SU-DHL-6 (cell line): ENCODE measurements around the gene ZBTB21.

ENCODE experiments used
- H2AFZ ChIP-seq: fragments of 200-600 bp; sonication (generic); 2 replicates; pipeline ENCODE4 v1.6.1; 2014; ENCODE audit warnings: low read depth, mild to moderate bottlenecking, moderate library complexity, mixed read lengths, antibody characterized with exemption, low read length; ENCODE audit not compliant: severe bottlenecking
- H3F3A ChIP-seq: fragments of 200-600 bp; shearing (Covaris generic); 2 replicates; pipeline ENCODE4 v1.6.0; 2016; ENCODE audit warnings: antibody characterized with exemption, mild to moderate bottlenecking; ENCODE audit not compliant: insufficient read depth
- H3K27ac ChIP-seq: fragments of 200-600 bp; sonication (generic); 2 replicates; pipeline ENCODE4 v1.5.1; 2016; ENCODE audit warnings: low read depth, mild to moderate bottlenecking, low read length, moderate library complexity, mixed read lengths
- H3K27me3 ChIP-seq: fragments of 200-600 bp; sonication (generic), shearing (Covaris generic); 2 replicates; pipeline ENCODE4 v1.6.0; 2014; ENCODE audit warnings: mild to moderate bottlenecking, low read length
- H3K36me3 ChIP-seq: fragments of 200-600 bp; sonication (generic); 2 replicates; pipeline ENCODE4 v1.6.1; 2014; ENCODE audit warnings: mild to moderate bottlenecking, low read length, mixed read lengths
- H3K4me2 ChIP-seq: fragments of 300-600, 200-600 bp; shearing (Covaris generic), sonication (generic); 2 replicates; pipeline ENCODE4 v1.6.0; 2014; ENCODE audit warnings: low read length, low read depth, mild to moderate bottlenecking; ENCODE audit not compliant: poor library complexity, severe bottlenecking
- H3K4me3 ChIP-seq: fragments of 200-600 bp; sonication (generic); 2 replicates; pipeline ENCODE4 v1.5.1; 2014; ENCODE audit warnings: antibody characterized with exemption, low read length, mild to moderate bottlenecking, mixed read lengths; ENCODE audit not compliant: insufficient read depth, poor library complexity, severe bottlenecking
- H3K79me2 ChIP-seq: fragments of 200-600 bp; sonication (generic); 2 replicates; pipeline ENCODE4 v1.6.1; 2014; ENCODE audit warnings: mild to moderate bottlenecking, low read length, moderate library complexity; ENCODE audit not compliant: insufficient read depth
- H3K9ac ChIP-seq: fragments of 200-600 bp; sonication (generic); 2 replicates; pipeline ENCODE4 v1.7.0; 2014; ENCODE audit warnings: mild to moderate bottlenecking, low read length
- H3K9me2 ChIP-seq: fragments of 200-600 bp; sonication (generic); replicated peaks from 2 replicates; pipeline ENCODE4 v1.6.1; 2014; ENCODE audit warnings: low read length; ENCODE audit not compliant: insufficient read depth
- H3K9me3 ChIP-seq: fragments of 200-600 bp; sonication (generic); 2 replicates; pipeline ENCODE4 v1.6.1; 2014; ENCODE audit warnings: low read length, mixed read lengths; ENCODE audit not compliant: insufficient read depth
- H4K20me1 ChIP-seq: fragments of 200-600 bp; sonication (generic); 2 replicates; pipeline ENCODE4 v1.6.1; 2014; ENCODE audit warnings: low read depth, mild to moderate bottlenecking, antibody characterized with exemption, low read length, moderate library complexity, mixed read lengths
- CTCF ChIP-seq: fragments of 200-600 bp; sonication (generic); IDR thresholded peaks from one replicate; pipeline ENCODE4 v1.5.1; 2017; ENCODE audit warnings: antibody characterized with exemption, mild to moderate bottlenecking, low read length, moderate library complexity; ENCODE audit not compliant: insufficient read depth, poor library complexity, severe bottlenecking
- EZH2phosphoT487 ChIP-seq: fragments of 200-600 bp; sonication (generic), shearing (Covaris generic); conservative IDR thresholded peaks from 2 replicates; pipeline ENCODE4 v1.6.1; 2018; ENCODE audit warnings: mild to moderate bottlenecking, antibody characterized with exemption, low read length, moderate library complexity, mixed read lengths

Gene ZBTB21

GRCh38 chr21:41979751-41980369, 30.3 kb downstream of the ZBTB21 start:
- no peaks in the 10 kb centered on the region for H3K36me3 ChIP-seq
- H3K9me2 ChIP-seq: no peaks in the 10 kb centered on the region
- no peak overlapping the region for H3K4me2 ChIP-seq
- peaks cover 6% of the 10 kb centered on the region; the same call in 1 of the 2 replicates for H3K9me3 ChIP-seq
- H3K27ac ChIP-seq: no peak overlapping the region
- H3K79me2 ChIP-seq: no peaks in the 10 kb centered on the region
- H4K20me1 ChIP-seq: no peaks in the 10 kb centered on the region
- H3K9ac ChIP-seq: no peak overlapping the region
- no peak overlapping the region for H2AFZ ChIP-seq
- TF ChIP-seq CTCF (no peak), EZH2phosphoT487 (no peak)
- H3K4me3 ChIP-seq: no peak overlapping the region
- H3F3A ChIP-seq: no peaks in the 10 kb centered on the region
- no peaks in the 10 kb centered on the region for H3K27me3 ChIP-seq

GRCh38 chr21:41979335-41979734, 30.8 kb downstream of the ZBTB21 start:
- Histone ChIP-seq H3K27ac (no peak overlapping the region), H3K4me2 (no peak overlapping the region), H3F3A (no peaks in the 10 kb centered on the region), H2AFZ (no peak overlapping the region), H3K9me3 (peaks cover 6% of the 10 kb centered on the region; the same call in 1 of the 2 replicates), H3K9ac (no peak overlapping the region), H3K27me3 (no peaks in the 10 kb centered on the region), H4K20me1 (no peaks in the 10 kb centered on the region), H3K79me2 (no peaks in the 10 kb centered on the region), H3K4me3 (no peak overlapping the region), H3K36me3 (no peaks in the 10 kb centered on the region), H3K9me2 (no peaks in the 10 kb centered on the region)
- no peak for TF ChIP-seq EZH2phosphoT487
- TF ChIP-seq CTCF: no peak

- no peaks in the 10 kb centered on the region for H3K36me3 ChIP-seq
- TF ChIP-seq EZH2phosphoT487 (no peak), CTCF (no peak)
- no peaks in the 10 kb centered on the region for H4K20me1 ChIP-seq
- no peak overlapping the region for H3K4me3 ChIP-seq
- H3K27me3 ChIP-seq: no peaks in the 10 kb centered on the region
- H3K9me3 ChIP-seq: peaks cover 6% of the 10 kb centered on the region; the same call in 1 of the 2 replicates
- no peak overlapping the region for H3K9ac ChIP-seq
- no peaks in the 10 kb centered on the region for H3F3A ChIP-seq
- no peak overlapping the region for H3K4me2 ChIP-seq
- H3K27ac ChIP-seq: no peak overlapping the region
- no peak overlapping the region for H2AFZ ChIP-seq
- no peaks in the 10 kb centered on the region for H3K9me2 ChIP-seq
- H3K79me2 ChIP-seq: no peaks in the 10 kb centered on the region
Measured at GRCh38 chr21:41977034-41977950, 32.9 kb downstream of the ZBTB21 start.
